Parathyroid adenoma (tissue), 2 donors: ENCODE measurements around the gene CYB5A.

ENCODE experiments used
- H2AFZ ChIP-seq: fragments of 300-600 bp; sonication (generic); one replicate; pipeline ENCODE4 v1.7.0; 2017; ENCODE audit warnings: antibody characterized with exemption, mild to moderate bottlenecking
- H3K27ac ChIP-seq: fragments of 300-600 bp; sonication (generic); one replicate; pipeline ENCODE4 v1.7.0; 2017
- H3K27me3 ChIP-seq: fragments of 300-600 bp; sonication (generic); one replicate; pipeline ENCODE4 v1.7.0; 2017; ENCODE audit warnings: low read length; ENCODE audit not compliant: control insufficient read depth, insufficient read depth
- H3K36me3 ChIP-seq: fragments of 300-600 bp; sonication (generic); one replicate; pipeline ENCODE4 v1.7.0; 2017; ENCODE audit warnings: low read length; ENCODE audit not compliant: control insufficient read depth, insufficient read depth
- H3K4me1 ChIP-seq: fragments of 300-600 bp; sonication (generic); one replicate; pipeline ENCODE4 v1.7.0; 2017; ENCODE audit warnings: control low read depth
- H3K4me2 ChIP-seq: fragments of 300-600 bp; sonication (generic); one replicate; pipeline ENCODE4 v1.7.0; 2017; ENCODE audit warnings: low read length
- H3K4me3 ChIP-seq: fragments of 300-600 bp; sonication (generic); one replicate; pipeline ENCODE4 v1.7.0; 2017; ENCODE audit warnings: low read depth, low read length
- H3K79me2 ChIP-seq: fragments of 300-600 bp; sonication (generic); one replicate; pipeline ENCODE4 v1.7.0; 2017; ENCODE audit warnings: control low read depth
- H3K9ac ChIP-seq: fragments of 300-600 bp; sonication (generic); one replicate; pipeline ENCODE4 v1.7.0; 2017; ENCODE audit warnings: mild to moderate bottlenecking
- H3K9me3 ChIP-seq: fragments of 300-600 bp; sonication (generic); one replicate; pipeline ENCODE4 v1.7.0; 2017; ENCODE audit warnings: low read length; ENCODE audit not compliant: control insufficient read depth
- TF ChIP-seq, protein P1 (sequence below): fragments of 300-600 bp; sonication (generic); IDR thresholded peaks from one replicate; pipeline ENCODE4 v1.7.0; 2017; ENCODE audit warnings: antibody characterized with exemption, mild to moderate bottlenecking
- donor health status: primary hyperparathyroidism.

The CYB5A gene

DNA sequence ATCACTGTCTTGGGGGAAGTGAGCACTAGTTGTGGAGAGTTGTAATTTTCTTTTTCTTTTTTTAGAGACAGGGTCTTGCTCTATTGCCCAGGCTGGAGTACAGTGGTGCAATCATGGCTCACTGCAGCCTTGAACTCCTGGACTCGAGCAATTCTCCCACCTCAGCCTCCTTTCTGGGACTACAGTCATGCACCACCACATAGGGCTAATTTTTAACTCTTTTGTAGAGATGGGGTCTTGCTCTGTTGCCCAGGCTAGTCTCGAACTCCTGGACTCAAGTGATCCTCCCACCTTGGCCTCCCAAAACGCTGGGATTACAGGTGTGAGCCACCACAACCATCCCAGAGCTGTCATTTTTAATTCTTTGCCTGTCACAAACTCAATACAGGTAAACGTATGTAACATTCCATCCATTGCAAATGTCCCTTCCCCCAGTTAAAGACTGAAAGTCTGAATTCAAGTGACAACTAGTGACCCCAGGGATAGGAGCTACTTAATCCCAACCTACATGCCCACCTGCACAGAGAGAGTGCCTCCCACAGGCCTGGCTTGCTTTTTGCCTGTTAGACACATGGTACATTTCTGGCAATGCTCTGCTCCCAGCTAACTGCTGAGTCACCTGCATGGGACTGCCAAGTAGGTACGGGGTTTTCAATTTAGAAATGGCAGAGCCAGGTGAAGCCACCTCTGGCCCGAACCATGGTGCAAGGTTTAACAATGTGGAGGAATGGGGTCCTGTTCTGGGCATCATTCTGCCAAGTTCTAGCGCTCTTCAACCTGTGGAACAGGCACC is 60.6 kb downstream of the CYB5A start:
- H3K4me3 ChIP-seq: no peak overlapping the region
- H3K9ac ChIP-seq: no peak overlapping the region
- no peak overlapping the region for H2AFZ ChIP-seq
- H3K27me3 ChIP-seq: no peaks in the 10 kb centered on the region
- no peak overlapping the region for H3K4me2 ChIP-seq
- TF ChIP-seq, protein P1, sequence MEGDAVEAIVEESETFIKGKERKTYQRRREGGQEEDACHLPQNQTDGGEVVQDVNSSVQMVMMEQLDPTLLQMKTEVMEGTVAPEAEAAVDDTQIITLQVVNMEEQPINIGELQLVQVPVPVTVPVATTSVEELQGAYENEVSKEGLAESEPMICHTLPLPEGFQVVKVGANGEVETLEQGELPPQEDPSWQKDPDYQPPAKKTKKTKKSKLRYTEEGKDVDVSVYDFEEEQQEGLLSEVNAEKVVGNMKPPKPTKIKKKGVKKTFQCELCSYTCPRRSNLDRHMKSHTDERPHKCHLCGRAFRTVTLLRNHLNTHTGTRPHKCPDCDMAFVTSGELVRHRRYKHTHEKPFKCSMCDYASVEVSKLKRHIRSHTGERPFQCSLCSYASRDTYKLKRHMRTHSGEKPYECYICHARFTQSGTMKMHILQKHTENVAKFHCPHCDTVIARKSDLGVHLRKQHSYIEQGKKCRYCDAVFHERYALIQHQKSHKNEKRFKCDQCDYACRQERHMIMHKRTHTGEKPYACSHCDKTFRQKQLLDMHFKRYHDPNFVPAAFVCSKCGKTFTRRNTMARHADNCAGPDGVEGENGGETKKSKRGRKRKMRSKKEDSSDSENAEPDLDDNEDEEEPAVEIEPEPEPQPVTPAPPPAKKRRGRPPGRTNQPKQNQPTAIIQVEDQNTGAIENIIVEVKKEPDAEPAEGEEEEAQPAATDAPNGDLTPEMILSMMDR: no peak
- H3K27ac ChIP-seq: no peak overlapping the region
- no peaks in the 10 kb centered on the region for H3K79me2 ChIP-seq
- no peaks in the 10 kb centered on the region for H3K4me1 ChIP-seq
- no peaks in the 10 kb centered on the region for H3K36me3 ChIP-seq
- no peaks in the 10 kb centered on the region for H3K9me3 ChIP-seq

DNA sequence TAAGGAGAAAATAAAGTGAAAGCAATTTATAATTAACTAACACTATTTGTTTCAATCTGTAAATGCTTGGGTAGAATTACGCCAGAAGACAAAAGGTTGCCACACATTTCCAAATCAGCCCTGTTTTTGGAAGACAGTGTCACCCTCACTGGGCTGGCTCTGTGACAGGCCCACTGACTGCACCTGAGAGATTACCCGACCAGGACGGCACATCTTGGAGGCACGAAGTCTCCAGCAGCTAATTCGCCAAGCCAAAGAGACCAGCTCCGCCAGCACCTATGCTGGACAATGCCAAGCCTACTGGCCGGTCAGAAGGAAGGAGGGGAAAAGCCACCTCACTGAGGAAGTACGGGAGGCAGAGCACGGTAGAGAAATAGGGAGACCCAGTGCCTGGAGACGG is 61.9 kb downstream of the CYB5A start:
- Histone ChIP-seq H3K27ac (no peak overlapping the region), H3K4me1 (no peaks in the 10 kb centered on the region), H3K36me3 (no peaks in the 10 kb centered on the region), H3K4me2 (no peak overlapping the region), H3K79me2 (no peaks in the 10 kb centered on the region), H3K4me3 (no peak overlapping the region), H3K9ac (no peak overlapping the region), H3K9me3 (no peaks in the 10 kb centered on the region), H2AFZ (no peak overlapping the region), H3K27me3 (no peaks in the 10 kb centered on the region)
- TF ChIP-seq, protein P1: no peak

DNA sequence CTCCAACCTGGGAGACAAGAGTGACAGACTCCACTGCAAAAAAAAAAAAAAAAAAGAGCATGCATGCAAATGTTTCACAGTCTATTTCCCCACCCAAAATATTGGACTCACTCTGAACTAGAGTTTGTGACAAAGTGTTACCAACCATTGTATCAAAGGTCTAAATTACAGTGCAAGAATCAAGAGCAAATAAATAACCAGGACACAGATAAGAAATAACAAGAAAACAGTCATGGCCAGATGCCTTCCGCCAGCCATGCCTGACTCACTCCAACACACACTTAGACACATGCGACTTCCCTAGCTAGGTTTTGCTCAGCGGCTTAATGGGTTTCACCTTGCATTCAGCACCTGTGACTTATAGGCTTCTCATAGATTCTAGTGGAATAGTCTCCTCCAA is 62.8 kb downstream of the CYB5A start:
- H3K9ac ChIP-seq: no peak overlapping the region
- no peaks in the 10 kb centered on the region for H3K36me3 ChIP-seq
- no peaks in the 10 kb centered on the region for H3K4me1 ChIP-seq
- no peak overlapping the region for H3K4me2 ChIP-seq
- H2AFZ ChIP-seq: no peak overlapping the region
- TF ChIP-seq, protein P1: no peak
- H3K4me3 ChIP-seq: no peak overlapping the region
- H3K79me2 ChIP-seq: no peaks in the 10 kb centered on the region
- H3K27me3 ChIP-seq: no peaks in the 10 kb centered on the region
- H3K27ac ChIP-seq: no peak overlapping the region
- no peaks in the 10 kb centered on the region for H3K9me3 ChIP-seq

DNA sequence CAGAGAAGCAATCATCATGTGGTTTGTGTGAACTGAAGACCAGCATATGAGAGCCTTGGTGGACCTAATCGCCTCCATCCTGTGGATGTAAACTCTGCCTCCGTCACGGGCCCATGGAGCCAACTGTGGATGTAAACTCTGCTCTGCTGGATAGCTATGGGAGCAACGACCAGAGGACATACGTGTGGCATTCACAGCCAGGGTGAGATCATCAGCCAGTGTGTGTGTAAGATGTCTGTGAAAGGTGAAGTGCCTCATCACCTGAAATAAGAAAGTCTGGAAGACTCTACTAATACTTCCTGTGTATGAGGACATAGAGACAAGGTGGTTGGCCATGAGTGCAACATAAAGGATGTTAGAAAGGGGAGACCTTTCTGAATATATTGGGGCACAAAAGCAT is 63.5 kb downstream of the CYB5A start:
- Histone ChIP-seq H3K9ac (no peak overlapping the region), H3K27me3 (no peaks in the 10 kb centered on the region), H2AFZ (no peak overlapping the region), H3K79me2 (no peaks in the 10 kb centered on the region), H3K4me1 (no peaks in the 10 kb centered on the region), H3K36me3 (no peaks in the 10 kb centered on the region), H3K9me3 (no peaks in the 10 kb centered on the region), H3K4me3 (no peak overlapping the region), H3K4me2 (no peak overlapping the region), H3K27ac (no peak overlapping the region)
- TF ChIP-seq, protein P1: no peak

DNA sequence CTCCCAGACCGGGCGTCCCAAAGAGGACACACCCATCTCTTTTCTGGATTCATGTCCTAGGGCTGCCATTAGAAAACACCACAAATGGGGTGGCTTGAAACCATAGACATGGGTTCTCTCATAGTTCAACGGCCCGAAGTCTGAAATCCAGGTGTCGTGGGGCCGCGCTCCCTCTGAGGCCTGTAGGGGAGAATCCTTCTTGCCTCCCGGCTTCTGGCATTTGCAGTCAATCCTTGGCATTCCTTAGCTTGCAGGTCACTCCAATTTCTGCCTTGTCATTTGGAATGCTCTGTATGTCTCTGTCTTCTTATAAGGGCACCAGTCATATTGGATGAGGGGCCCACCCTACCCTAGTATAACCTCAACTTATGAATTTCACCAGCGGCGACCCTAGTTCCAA is 65.1 kb downstream of the CYB5A start:
- Histone ChIP-seq H3K9ac (no peak overlapping the region), H3K4me2 (no peak overlapping the region), H3K36me3 (no peaks in the 10 kb centered on the region), H3K4me3 (no peak overlapping the region), H2AFZ (no peak overlapping the region), H3K4me1 (no peaks in the 10 kb centered on the region), H3K27me3 (no peaks in the 10 kb centered on the region), H3K27ac (no peak overlapping the region), H3K79me2 (no peaks in the 10 kb centered on the region), H3K9me3 (no peaks in the 10 kb centered on the region)
- TF ChIP-seq, protein P1: no peak
